Parathyroid adenoma (tissue), 2 donors: Measurements from ENCODE around the gene PSEN2.

ENCODE experiments used
- H2AFZ ChIP-seq: fragments of 300-600 bp; sonication (generic); one replicate; pipeline ENCODE4 v1.7.0; 2017; ENCODE audit warnings: antibody characterized with exemption, mild to moderate bottlenecking
- H3K27ac ChIP-seq: fragments of 300-600 bp; sonication (generic); one replicate; pipeline ENCODE4 v1.7.0; 2017
- H3K27me3 ChIP-seq: fragments of 300-600 bp; sonication (generic); one replicate; pipeline ENCODE4 v1.7.0; 2017; ENCODE audit warnings: low read length; ENCODE audit not compliant: control insufficient read depth, insufficient read depth
- H3K36me3 ChIP-seq: fragments of 300-600 bp; sonication (generic); one replicate; pipeline ENCODE4 v1.7.0; 2017; ENCODE audit warnings: low read length; ENCODE audit not compliant: control insufficient read depth, insufficient read depth
- H3K4me1 ChIP-seq: fragments of 300-600 bp; sonication (generic); one replicate; pipeline ENCODE4 v1.7.0; 2017; ENCODE audit warnings: control low read depth
- H3K4me2 ChIP-seq: fragments of 300-600 bp; sonication (generic); one replicate; pipeline ENCODE4 v1.7.0; 2017; ENCODE audit warnings: low read length
- H3K4me3 ChIP-seq: fragments of 300-600 bp; sonication (generic); one replicate; pipeline ENCODE4 v1.7.0; 2017; ENCODE audit warnings: low read depth, low read length
- H3K79me2 ChIP-seq: fragments of 300-600 bp; sonication (generic); one replicate; pipeline ENCODE4 v1.7.0; 2017; ENCODE audit warnings: control low read depth
- H3K9ac ChIP-seq: fragments of 300-600 bp; sonication (generic); one replicate; pipeline ENCODE4 v1.7.0; 2017; ENCODE audit warnings: mild to moderate bottlenecking
- H3K9me3 ChIP-seq: fragments of 300-600 bp; sonication (generic); one replicate; pipeline ENCODE4 v1.7.0; 2017; ENCODE audit warnings: low read length; ENCODE audit not compliant: control insufficient read depth
- TF ChIP-seq, protein P1 (sequence below): fragments of 300-600 bp; sonication (generic); IDR thresholded peaks from one replicate; pipeline ENCODE4 v1.7.0; 2017; ENCODE audit warnings: antibody characterized with exemption, mild to moderate bottlenecking
- donor health status: primary hyperparathyroidism.

The PSEN2 gene

DNA sequence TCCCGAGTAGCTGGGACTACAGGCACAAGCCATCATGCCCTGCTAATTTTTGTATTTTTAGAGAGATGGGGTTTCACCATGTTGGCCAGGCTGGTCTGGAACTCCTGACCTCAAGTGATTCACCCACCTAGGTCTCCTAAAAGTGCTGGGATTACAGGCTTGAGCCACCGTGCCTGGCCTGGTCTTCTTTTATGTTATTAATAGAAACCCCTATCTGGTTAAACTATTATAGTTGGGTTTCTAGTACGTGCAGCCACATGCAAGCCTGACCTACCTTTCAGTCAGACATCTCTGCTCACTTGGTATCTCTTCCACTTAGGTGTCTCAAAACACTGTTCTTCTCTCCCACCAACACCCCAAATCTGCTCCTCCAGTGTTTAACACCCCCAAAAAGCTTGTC lies 34.4 kb downstream of the PSEN2 start:
- Histone ChIP-seq H3K9me3 (no peaks in the 10 kb centered on the region), H3K27ac (no peak overlapping the region), H3K9ac (no peak overlapping the region), H3K79me2 (no peaks in the 10 kb centered on the region), H3K27me3 (no peaks in the 10 kb centered on the region), H2AFZ (no peak overlapping the region), H3K36me3 (no peaks in the 10 kb centered on the region), H3K4me3 (no peak overlapping the region), H3K4me1 (no peaks in the 10 kb centered on the region), H3K4me2 (no peak overlapping the region)
- TF ChIP-seq, protein P1, sequence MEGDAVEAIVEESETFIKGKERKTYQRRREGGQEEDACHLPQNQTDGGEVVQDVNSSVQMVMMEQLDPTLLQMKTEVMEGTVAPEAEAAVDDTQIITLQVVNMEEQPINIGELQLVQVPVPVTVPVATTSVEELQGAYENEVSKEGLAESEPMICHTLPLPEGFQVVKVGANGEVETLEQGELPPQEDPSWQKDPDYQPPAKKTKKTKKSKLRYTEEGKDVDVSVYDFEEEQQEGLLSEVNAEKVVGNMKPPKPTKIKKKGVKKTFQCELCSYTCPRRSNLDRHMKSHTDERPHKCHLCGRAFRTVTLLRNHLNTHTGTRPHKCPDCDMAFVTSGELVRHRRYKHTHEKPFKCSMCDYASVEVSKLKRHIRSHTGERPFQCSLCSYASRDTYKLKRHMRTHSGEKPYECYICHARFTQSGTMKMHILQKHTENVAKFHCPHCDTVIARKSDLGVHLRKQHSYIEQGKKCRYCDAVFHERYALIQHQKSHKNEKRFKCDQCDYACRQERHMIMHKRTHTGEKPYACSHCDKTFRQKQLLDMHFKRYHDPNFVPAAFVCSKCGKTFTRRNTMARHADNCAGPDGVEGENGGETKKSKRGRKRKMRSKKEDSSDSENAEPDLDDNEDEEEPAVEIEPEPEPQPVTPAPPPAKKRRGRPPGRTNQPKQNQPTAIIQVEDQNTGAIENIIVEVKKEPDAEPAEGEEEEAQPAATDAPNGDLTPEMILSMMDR, result no peak

DNA sequence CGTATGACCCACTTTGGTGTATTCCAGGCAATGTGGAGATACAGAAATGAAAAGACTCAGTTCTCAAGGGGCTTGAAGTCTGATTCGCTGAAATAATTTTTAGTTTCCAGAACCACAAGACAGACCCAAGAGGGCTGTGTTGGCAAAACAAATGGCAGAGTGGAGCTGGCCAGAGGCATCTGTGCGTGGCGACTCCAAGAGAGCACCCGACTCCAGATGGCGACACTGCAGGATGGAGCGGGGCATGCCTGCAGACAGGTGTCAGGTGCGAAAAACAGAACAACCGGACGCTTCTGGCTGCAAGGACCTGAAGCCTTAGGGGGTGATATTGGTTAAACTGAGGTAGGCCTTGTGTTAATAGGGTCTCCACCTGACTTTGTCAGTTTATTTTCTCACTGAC lies 38.0 kb downstream of the PSEN2 start:
- H3K79me2 ChIP-seq, result no peaks in the 10 kb centered on the region

DNA sequence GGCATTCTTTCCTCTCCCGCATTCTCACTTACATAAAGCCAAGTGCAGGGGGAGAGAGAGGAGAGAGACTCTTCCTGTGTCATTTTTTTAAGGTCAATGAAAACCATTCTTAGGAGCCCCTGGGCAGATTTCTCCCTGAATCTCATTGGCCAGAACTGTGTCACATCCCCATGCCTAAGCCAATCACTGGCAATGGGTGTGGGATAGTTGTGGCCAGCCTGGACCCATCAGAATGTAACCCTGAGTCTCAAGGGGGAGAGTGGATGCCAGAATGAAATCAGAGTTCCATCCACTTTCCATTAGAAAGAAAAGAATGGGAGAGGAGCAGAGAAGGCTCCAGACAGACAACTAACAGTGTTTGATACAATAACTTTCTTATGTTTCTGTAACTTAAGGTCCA lies 38.5 kb downstream of the PSEN2 start:
- Histone ChIP-seq H3K4me1 (no peaks in the 10 kb centered on the region), H3K27me3 (no peaks in the 10 kb centered on the region), H3K9ac (no peak overlapping the region), H2AFZ (no peak overlapping the region), H3K9me3 (no peaks in the 10 kb centered on the region), H3K4me3 (no peak overlapping the region), H3K79me2 (no peaks in the 10 kb centered on the region), H3K27ac (no peak overlapping the region), H3K4me2 (no peak overlapping the region), H3K36me3 (no peaks in the 10 kb centered on the region)
- TF ChIP-seq, protein P1, result no peak

More for the DNA sequence above, 38.0 kb downstream of the PSEN2 start:
- Histone ChIP-seq H3K9me3 (no peaks in the 10 kb centered on the region), H3K27me3 (no peaks in the 10 kb centered on the region), H3K4me2 (no peak overlapping the region), H3K4me3 (no peak overlapping the region), H3K27ac (no peak overlapping the region), H2AFZ (no peak overlapping the region), H3K36me3 (no peaks in the 10 kb centered on the region), H3K9ac (no peak overlapping the region), H3K4me1 (no peaks in the 10 kb centered on the region)
- TF ChIP-seq, protein P1, result no peak

DNA sequence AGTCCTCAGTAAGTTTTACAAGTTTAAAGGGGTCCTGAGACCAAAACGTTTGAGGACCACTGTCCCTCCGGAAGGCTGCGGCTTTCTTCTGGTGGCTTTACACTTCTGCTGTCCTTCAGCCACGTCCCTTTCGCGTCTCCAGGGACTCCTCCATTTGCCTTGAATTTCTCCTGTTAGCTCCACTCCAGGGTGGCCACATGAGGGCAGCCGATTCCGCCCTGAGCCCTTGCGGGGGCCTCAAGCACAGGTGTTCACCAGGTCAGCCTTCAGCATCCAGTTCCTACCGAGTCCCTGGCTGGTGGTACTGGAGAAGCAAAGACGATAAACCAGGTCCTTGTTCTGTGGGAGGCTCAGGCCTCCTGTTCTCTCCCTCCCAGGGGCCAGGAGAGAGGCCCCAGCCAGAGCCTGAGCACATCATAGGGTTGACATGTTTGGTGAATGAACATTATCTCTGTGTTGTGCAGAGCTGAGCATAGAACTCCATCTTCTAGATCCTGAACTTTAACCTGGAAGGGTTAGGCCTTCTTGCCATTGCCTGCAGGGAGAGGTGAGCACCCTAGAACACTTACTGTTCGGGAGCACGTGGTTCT lies 42.3 kb downstream of the PSEN2 start:
- H3K4me3 ChIP-seq, result no peak overlapping the region
- TF ChIP-seq, protein P1, result peak; percentile 69
- no peak overlapping the region for H3K9ac ChIP-seq
- no peaks in the 10 kb centered on the region for H3K9me3 ChIP-seq
- H3K27ac ChIP-seq, result no peak overlapping the region
- no peaks in the 10 kb centered on the region for H3K4me1 ChIP-seq
- no peaks in the 10 kb centered on the region for H3K36me3 ChIP-seq
- H2AFZ ChIP-seq, result peak overlapping the region; percentile 58
- no peaks in the 10 kb centered on the region for H3K79me2 ChIP-seq
- H3K27me3 ChIP-seq, result no peaks in the 10 kb centered on the region
- no peak overlapping the region for H3K4me2 ChIP-seq

DNA sequence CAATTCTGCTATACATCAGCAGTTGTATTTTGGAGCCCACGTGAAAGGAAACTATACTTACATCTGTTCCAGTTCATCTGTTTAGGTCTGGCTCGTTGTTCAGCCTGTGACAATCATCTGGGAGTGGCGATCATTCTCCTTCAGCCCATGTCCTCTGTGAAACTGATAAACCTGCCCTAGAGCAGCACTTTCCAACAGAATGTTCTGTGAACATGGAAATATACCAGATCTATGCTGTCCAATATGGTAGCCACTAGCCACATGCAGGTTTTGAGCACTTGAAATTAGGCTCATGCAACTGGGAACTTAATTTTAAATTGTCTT lies 45.2 kb downstream of the PSEN2 start:
- H3K9me3 ChIP-seq, result no peaks in the 10 kb centered on the region
- H3K4me3 ChIP-seq, result no peak overlapping the region
- H2AFZ ChIP-seq, result no peak overlapping the region
- no peaks in the 10 kb centered on the region for H3K4me1 ChIP-seq
- TF ChIP-seq, protein P1, result no peak
- no peak overlapping the region for H3K9ac ChIP-seq
- H3K79me2 ChIP-seq, result no peaks in the 10 kb centered on the region
- H3K4me2 ChIP-seq, result no peak overlapping the region
- no peaks in the 10 kb centered on the region for H3K27me3 ChIP-seq
- no peaks in the 10 kb centered on the region for H3K36me3 ChIP-seq
- no peak overlapping the region for H3K27ac ChIP-seq
